ENCODE data around the gene C12orf50. TPM values are rescaled to one million over a fixed set of nuclear protein-coding genes. Genes with fewer than 3 reads are reported as not detected.

Gene C12orf50
- total and polyA plus RNA-seq, 2 of the 8 experiments (the other 6 are each of a cell fraction or from before 2014, with no cell fraction given), result not detected

GRCh38 chr12:87985069-87985675 is 44.0 kb downstream of the C12orf50 start (continued):
- TF ChIP-seq POU5F1 (IDR thresholded peaks at IDR 0.05; ENCODE audit: low read depth, low read length) (no peak), GABPA (IDR thresholded peaks at IDR 0.05; ENCODE audit: borderline replicate concordance, insufficient read depth, low read length) (no peak)

Measured in H1 (cell line).